ENCODE data around the gene ZNF560.

DNA sequence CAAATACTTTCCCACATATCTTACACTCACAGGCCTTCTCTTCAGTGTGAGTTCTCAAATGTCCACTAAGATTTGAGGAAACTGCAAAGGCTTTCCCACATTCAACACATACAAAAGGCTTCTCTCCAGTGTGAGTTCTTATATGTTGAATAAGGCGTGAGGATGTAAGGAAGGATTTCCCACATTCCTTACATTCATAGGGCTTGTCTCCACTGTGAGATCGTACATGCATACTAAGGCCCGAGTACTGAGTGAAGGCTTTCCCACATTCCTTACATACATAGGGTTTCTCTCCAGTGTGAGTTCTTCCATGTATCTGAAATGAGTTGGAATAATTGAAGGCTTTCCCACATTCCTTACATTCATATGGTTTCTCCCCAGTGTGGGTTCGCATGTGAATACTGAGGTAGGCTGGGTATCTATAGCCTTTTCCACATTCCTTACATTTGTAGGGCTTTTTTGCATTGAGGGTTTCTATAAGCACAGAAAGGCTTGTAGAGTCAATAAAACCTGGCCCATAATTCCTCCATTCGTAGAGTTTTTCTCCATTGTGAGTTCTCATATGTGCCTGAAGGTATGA lies 30.4 kb upstream of the ZNF560 start:
- TF ChIP-seq CTCF (conservative IDR thresholded peaks at IDR 0.05; ENCODE audit: low read length) (no peak), EZH2phosphoT487 (IDR thresholded peaks at IDR 0.05; ENCODE audit: borderline replicate concordance, low read depth, low read length) (no peak)

Measured in OCI-LY7 (cell line).